AG09319 (cell line): Measurements from ENCODE around the gene DCAF12.
"Not testable (repeated sequence)": the region's sequence is repeated elsewhere in the genome, so short reads cannot be mapped to it uniquely, and the experiment has no call there.

Experiments used
- DNase-seq: peaks from one replicate; pipeline ENCODE4 v3.0.0-alpha.2; 2010; ENCODE audit warnings: low read depth; ENCODE audit errors: extremely low read depth
- TF ChIP-seq, protein P1 (sequence below): IDR thresholded peaks from 2 replicates; pipeline ENCODE4 v1.5.1; 2011; ENCODE audit warnings: low read depth, mild to moderate bottlenecking, inconsistent platforms, low read length, moderate library complexity

The DCAF12 gene

DNA sequence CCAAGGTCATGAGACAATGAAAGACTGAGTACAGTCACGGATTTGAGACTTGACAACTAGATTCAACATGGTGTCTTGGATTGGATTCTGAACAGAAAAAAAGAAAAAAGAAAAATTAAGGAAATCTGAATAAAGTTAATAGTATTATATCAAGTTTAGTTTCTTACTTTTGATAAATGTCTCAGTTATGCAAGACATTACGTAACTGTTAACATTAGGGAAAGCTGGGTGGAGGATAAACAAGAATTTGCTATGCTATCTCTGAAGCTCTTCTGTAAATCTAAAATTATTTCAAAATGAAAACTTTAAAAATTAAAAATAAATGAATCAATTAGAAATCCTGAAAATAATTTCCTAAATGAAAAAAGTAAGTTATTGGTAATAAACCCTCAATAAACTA is 14.4 kb upstream of the DCAF12 start:
- no peak for DNase-seq
- TF ChIP-seq, protein P1, sequence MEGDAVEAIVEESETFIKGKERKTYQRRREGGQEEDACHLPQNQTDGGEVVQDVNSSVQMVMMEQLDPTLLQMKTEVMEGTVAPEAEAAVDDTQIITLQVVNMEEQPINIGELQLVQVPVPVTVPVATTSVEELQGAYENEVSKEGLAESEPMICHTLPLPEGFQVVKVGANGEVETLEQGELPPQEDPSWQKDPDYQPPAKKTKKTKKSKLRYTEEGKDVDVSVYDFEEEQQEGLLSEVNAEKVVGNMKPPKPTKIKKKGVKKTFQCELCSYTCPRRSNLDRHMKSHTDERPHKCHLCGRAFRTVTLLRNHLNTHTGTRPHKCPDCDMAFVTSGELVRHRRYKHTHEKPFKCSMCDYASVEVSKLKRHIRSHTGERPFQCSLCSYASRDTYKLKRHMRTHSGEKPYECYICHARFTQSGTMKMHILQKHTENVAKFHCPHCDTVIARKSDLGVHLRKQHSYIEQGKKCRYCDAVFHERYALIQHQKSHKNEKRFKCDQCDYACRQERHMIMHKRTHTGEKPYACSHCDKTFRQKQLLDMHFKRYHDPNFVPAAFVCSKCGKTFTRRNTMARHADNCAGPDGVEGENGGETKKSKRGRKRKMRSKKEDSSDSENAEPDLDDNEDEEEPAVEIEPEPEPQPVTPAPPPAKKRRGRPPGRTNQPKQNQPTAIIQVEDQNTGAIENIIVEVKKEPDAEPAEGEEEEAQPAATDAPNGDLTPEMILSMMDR = no peak

DNA sequence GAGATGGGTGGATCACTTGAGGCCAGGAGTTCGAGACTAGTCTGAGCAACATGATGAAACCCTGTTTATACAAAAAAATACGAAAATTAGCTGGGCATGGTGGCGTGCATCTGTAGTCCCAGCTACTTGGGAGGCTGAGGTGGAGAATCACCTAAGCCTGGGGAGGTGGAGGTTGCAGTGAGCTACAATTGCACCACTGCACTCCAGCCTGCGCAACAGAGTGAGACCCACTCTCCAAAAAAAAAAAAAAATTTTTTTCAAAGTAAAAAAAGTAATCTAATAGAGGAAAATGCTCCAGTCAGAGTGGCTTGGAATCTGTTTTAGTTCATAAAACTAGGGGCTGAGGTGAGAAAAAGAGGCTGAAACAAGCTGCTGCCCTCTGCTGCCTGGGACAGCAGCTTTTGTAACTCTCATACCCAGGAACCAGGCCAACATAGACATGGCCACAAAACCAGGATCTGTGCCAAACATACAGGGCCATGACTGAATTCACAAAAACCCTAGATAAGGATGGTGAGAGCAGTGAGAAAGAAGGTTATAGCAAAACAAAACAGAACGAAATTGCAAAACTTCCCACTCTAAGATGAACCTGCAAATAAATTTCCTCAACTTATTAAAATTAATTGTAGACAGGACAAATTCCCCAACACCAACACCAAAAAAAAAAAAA is 13.1 kb upstream of the DCAF12 start:
- peak; percentile 54 for DNase-seq
- TF ChIP-seq, protein P1 = peak; percentile 44

GRCh38 chr9:34138644-34139043 is 12.1 kb upstream of the DCAF12 start:
- not testable (repeated sequence) for DNase-seq

DNA sequence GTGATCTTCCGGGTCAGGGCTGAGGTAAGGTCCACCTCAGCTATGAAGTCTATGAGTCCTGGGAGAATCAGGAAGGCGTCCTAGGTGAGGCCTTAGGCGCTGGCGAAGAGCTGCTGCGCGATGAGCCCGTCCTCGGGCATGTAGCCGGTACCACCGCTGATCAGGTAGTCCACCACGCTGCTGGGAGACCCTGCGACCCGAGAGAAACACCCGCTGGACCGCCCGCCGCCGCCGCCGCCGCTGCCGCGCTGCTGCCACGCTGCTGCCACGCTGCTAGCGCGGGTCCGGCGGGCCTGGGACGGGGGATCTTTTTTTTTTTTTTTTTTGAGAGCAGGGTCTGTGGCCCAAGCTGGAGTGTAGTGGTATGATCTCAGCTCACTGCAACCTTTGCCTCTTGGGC is 8.0 kb upstream of the DCAF12 start:
- TF ChIP-seq, protein P1 = no peak
- DNase-seq = no peak

- TF ChIP-seq, protein P1 = no peak
- no peak for DNase-seq
Measured at GRCh38 chr9:34133436-34133949, 7.0 kb upstream of the DCAF12 start.

DNA sequence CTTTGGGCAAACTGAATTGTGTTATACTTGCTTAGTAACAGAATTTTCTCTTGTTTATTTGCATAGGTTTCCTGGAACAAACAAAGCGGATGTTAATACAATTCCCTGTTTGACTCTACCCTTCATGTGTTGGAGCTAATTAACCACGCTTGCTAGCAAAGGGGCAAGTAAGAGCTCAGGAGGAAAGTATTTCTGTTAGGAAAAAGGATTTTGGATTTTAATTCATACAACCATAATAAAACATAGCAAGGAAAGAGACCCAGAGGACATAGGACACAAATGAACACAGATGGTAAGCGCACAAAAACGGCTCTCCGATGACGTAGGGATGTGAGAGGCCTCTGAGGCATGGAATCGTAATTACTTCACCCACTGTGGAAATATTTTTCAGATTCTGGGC is 5.1 kb upstream of the DCAF12 start:
- DNase-seq = no peak

GRCh38 chr9:34127035-34127948 is 794 bp upstream of the DCAF12 start:
- TF ChIP-seq, protein P1 = no peak
- DNase-seq = no peak

More for the DNA sequence above, 5.1 kb upstream of the DCAF12 start:
- TF ChIP-seq, protein P1 = no peak
